Mesenchymal stem cell (in vitro differentiated cells and primary cell): Measurements from ENCODE around the gene E2F6.

ENCODE experiments used
- DNase-seq: peaks from one replicate; pipeline ENCODE4 v3.0.0-alpha.2; 2013
- H2AFZ ChIP-seq: one replicate; pipeline ENCODE4 v1.6.1; 2013; ENCODE audit warnings: low read depth, mild to moderate bottlenecking, control low read depth, inconsistent platforms, low read length, moderate library complexity
- H2AK5ac ChIP-seq: 2 replicates; pipeline ENCODE4 v1.6.1; 2013; ENCODE audit warnings: low read length, moderate library complexity, mild to moderate bottlenecking, inconsistent platforms; ENCODE audit not compliant: severe bottlenecking
- H2BK120ac ChIP-seq: one replicate; pipeline ENCODE4 v1.6.1; 2013; ENCODE audit warnings: low read depth, mild to moderate bottlenecking, inconsistent platforms, low read length, moderate library complexity
- H2BK12ac ChIP-seq, 2 experiments: one replicate each; pipeline ENCODE4 v1.6.1; 2013; ENCODE audit warnings: inconsistent platforms in 2 of 2, low read length in 2 of 2, mild to moderate bottlenecking in 2 of 2, moderate library complexity in 2 of 2, control low read depth in 1 of 2
- H2BK15ac ChIP-seq: one replicate; pipeline ENCODE4 v1.6.1; 2013; ENCODE audit warnings: mild to moderate bottlenecking, low read depth, inconsistent platforms; ENCODE audit not compliant: poor library complexity, severe bottlenecking
- H2BK5ac ChIP-seq: 2 replicates; pipeline ENCODE4 v1.6.1; 2013; ENCODE audit warnings: low read depth, mild to moderate bottlenecking, low read length, control low read depth, inconsistent platforms; ENCODE audit not compliant: poor library complexity, severe bottlenecking
- H3K14ac ChIP-seq, 2 experiments: one replicate each; pipeline ENCODE4 v1.6.1; 2013; ENCODE audit warnings: inconsistent platforms in 2 of 2, low read length in 2 of 2, control low read depth in 1 of 2, mild to moderate bottlenecking in 1 of 2, moderate library complexity in 1 of 2
- H3K18ac ChIP-seq, 2 experiments: one replicate each; pipeline ENCODE4 v1.6.1; 2013; ENCODE audit warnings: inconsistent platforms in 2 of 2, low read length in 2 of 2, control low read depth in 1 of 2, low read depth in 1 of 2, mild to moderate bottlenecking in 1 of 2
- H3K23ac ChIP-seq, 2 experiments: one replicate each; pipeline ENCODE4 v1.6.1; 2013; ENCODE audit warnings: inconsistent platforms in 2 of 2, low read length in 2 of 2, mild to moderate bottlenecking in 2 of 2, moderate library complexity in 2 of 2, control low read depth in 1 of 2
- H3K27ac ChIP-seq: 2 replicates; pipeline ENCODE4 v1.5.1; 2013; ENCODE audit warnings: mild to moderate bottlenecking, moderate library complexity, low read length, control low read depth, inconsistent platforms; ENCODE audit not compliant: poor library complexity, severe bottlenecking
- H3K27me3 ChIP-seq, 2 experiments: 2 replicates each; pipeline versions ENCODE4 v1.6.1 to v1.7.0; 2013; ENCODE audit warnings: low read length in 2 of 2, mild to moderate bottlenecking in 2 of 2, moderate library complexity in 2 of 2, control low read depth in 1 of 2, inconsistent platforms in 1 of 2; ENCODE audit not compliant: control insufficient read depth in 1 of 2, insufficient read depth in 1 of 2
- H3K36me3 ChIP-seq, 2 experiments: 2 replicates each; pipeline versions ENCODE4 v1.6.1 to v1.7.0; 2013; ENCODE audit warnings: low read length in 2 of 2, control low read depth in 1 of 2, inconsistent platforms in 1 of 2, low read depth in 1 of 2, mild to moderate bottlenecking in 1 of 2; ENCODE audit not compliant: insufficient read depth in 2 of 2, control insufficient read depth in 1 of 2
- H3K4ac ChIP-seq, 2 experiments: one replicate each; pipeline ENCODE4 v1.6.1; 2013; ENCODE audit warnings: inconsistent platforms in 2 of 2, low read length in 2 of 2, mild to moderate bottlenecking in 2 of 2, moderate library complexity in 2 of 2, control low read depth in 1 of 2, low read depth in 1 of 2
- H3K4me1 ChIP-seq: 2 replicates; pipeline ENCODE4 v1.6.1; 2013; ENCODE audit warnings: low read depth, low read length, control low read depth; ENCODE audit not compliant: control insufficient read depth, insufficient read depth
- H3K4me2 ChIP-seq: 2 replicates; pipeline ENCODE4 v1.6.1; 2013; ENCODE audit warnings: low read length, mild to moderate bottlenecking, inconsistent platforms; ENCODE audit not compliant: poor library complexity, severe bottlenecking
- H3K4me3 ChIP-seq, 2 experiments: 2 replicates each; pipeline versions ENCODE4 v1.5.1 to v1.7.0; 2013; ENCODE audit warnings: low read length in 2 of 2, mild to moderate bottlenecking in 2 of 2, control low read depth in 1 of 2, low read depth in 1 of 2; ENCODE audit not compliant: insufficient read depth in 1 of 2
- H3K79me1 ChIP-seq: replicated peaks from 2 replicates; pipeline ENCODE4 v1.6.1; 2013; ENCODE audit warnings: mild to moderate bottlenecking, control low read depth, low read length, inconsistent platforms; ENCODE audit not compliant: poor library complexity, severe bottlenecking
- H3K9ac ChIP-seq: 2 replicates; pipeline ENCODE4 v1.7.0; 2013; ENCODE audit warnings: mild to moderate bottlenecking, low read length, moderate library complexity
- H3K9me3 ChIP-seq: 2 replicates; pipeline ENCODE4 v1.7.0; 2013; ENCODE audit warnings: mild to moderate bottlenecking, low read length; ENCODE audit not compliant: control insufficient read depth
- H4K8ac ChIP-seq: one replicate; pipeline ENCODE4 v1.6.1; 2013; ENCODE audit warnings: inconsistent platforms, mild to moderate bottlenecking, low read length, moderate library complexity
- H4K91ac ChIP-seq: one replicate; pipeline ENCODE4 v1.6.1; 2013; ENCODE audit warnings: mild to moderate bottlenecking, low read length, inconsistent platforms
- WGBS: methylation state at CpG from one replicate; pipeline ENCODE4 v1.1.7; 2013; ENCODE audit warnings: mixed read lengths; 5-methylcytosine and 5-hydroxymethylcytosine counted together

E2F6 gene

GRCh38 chr2:11446733-11447248 is 19.2 kb downstream of the E2F6 start:
- Histone ChIP-seq H2AK5ac (no peak overlapping the region), H4K8ac (no peak overlapping the region), H2BK5ac (no peak overlapping the region), H2BK15ac (no peak overlapping the region), H2AFZ (no peak overlapping the region), H3K27ac (no peak overlapping the region), H3K4me2 (no peak overlapping the region), H3K4me3 (no peak overlapping the region), H3K36me3 (peaks cover 26 to 92% of the 10 kb centered on the region in 2 experiments), H3K14ac (no peak overlapping the region), H3K4ac (no peak overlapping the region), H4K91ac (no peak overlapping the region), H3K4me1 (no peaks in the 10 kb centered on the region), H3K18ac (no peak overlapping the region), H3K27me3 (no peaks in the 10 kb centered on the region), H2BK12ac (no peak overlapping the region), H3K79me1 (peaks cover 24% of the 10 kb centered on the region), H2BK120ac (no peak overlapping the region), H3K23ac (no peak overlapping the region), H3K9ac (peak overlapping the region; percentile 45), H3K9me3 (no peaks in the 10 kb centered on the region)
- WGBS: 61% methylated on average over 14 of the region's 14 CpGs
- peak; percentile 82 for DNase-seq

- Histone ChIP-seq H3K27me3 (no peaks in the 10 kb centered on the region), H4K91ac (no peak overlapping the region), H2BK15ac (no peak overlapping the region), H3K4me3 (no peak overlapping the region), H2AFZ (no peak overlapping the region), H3K4me1 (no peaks in the 10 kb centered on the region), H3K23ac (no peak overlapping the region), H3K4ac (no peak overlapping the region), H3K9me3 (no peaks in the 10 kb centered on the region), H2BK120ac (no peak overlapping the region), H2BK5ac (no peak overlapping the region), H3K79me1 (peaks cover 23% of the 10 kb centered on the region), H3K36me3 (peaks cover 38 to 84% of the 10 kb centered on the region in 2 experiments), H2AK5ac (no peak overlapping the region), H3K14ac (no peak overlapping the region), H3K4me2 (no peak overlapping the region), H2BK12ac (no peak overlapping the region), H3K27ac (no peak overlapping the region), H3K18ac (no peak overlapping the region), H4K8ac (no peak overlapping the region), H3K9ac (no peak overlapping the region)
- DNase-seq: no peak
- WGBS: 89% methylated on average over 4 of the region's 4 CpGs
Measured at GRCh38 chr2:11444737-11445136, 21.2 kb downstream of the E2F6 start.

GRCh38 chr2:11438555-11439080 is 27.3 kb downstream of the E2F6 start:
- H2AFZ ChIP-seq: no peak overlapping the region

GRCh38 chr2:11437602-11438001 is 28.4 kb downstream of the E2F6 start:
- Histone ChIP-seq H3K23ac (no peak overlapping the region), H2BK120ac (no peak overlapping the region), H3K4me3 (no peak overlapping the region), H3K14ac (no peak overlapping the region), H3K9ac (no peak overlapping the region), H3K9me3 (no peaks in the 10 kb centered on the region), H3K27me3 (no peaks in the 10 kb centered on the region), H3K79me1 (peaks cover 7% of the 10 kb centered on the region), H3K4me2 (no peak overlapping the region), H4K8ac (no peak overlapping the region), H2BK15ac (no peak overlapping the region), H3K18ac (no peak overlapping the region), H4K91ac (no peak overlapping the region), H3K27ac (no peak overlapping the region), H3K36me3 (peaks cover 23 to 29% of the 10 kb centered on the region in 2 experiments), H2BK12ac (no peak overlapping the region), H2AK5ac (no peak overlapping the region), H2AFZ (no peak overlapping the region), H2BK5ac (no peak overlapping the region), H3K4me1 (no peaks in the 10 kb centered on the region), H3K4ac (no peak overlapping the region)
- DNase-seq: no peak
- WGBS: 95% methylated on average over 5 of the region's 5 CpGs

More at GRCh38 chr2:11438555-11439080, 27.3 kb downstream of the E2F6 start:
- Histone ChIP-seq H3K79me1 (peaks cover 8% of the 10 kb centered on the region), H3K27me3 (no peaks in the 10 kb centered on the region), H2AK5ac (no peak overlapping the region), H2BK120ac (no peak overlapping the region), H4K91ac (no peak overlapping the region), H3K36me3 (peaks cover 31 to 32% of the 10 kb centered on the region in 2 experiments), H3K4ac (no peak overlapping the region), H3K14ac (no peak overlapping the region), H3K9me3 (no peaks in the 10 kb centered on the region), H3K18ac (no peak overlapping the region), H4K8ac (no peak overlapping the region), H3K27ac (no peak overlapping the region), H3K4me1 (no peaks in the 10 kb centered on the region), H3K23ac (no peak overlapping the region), H2BK12ac (no peak overlapping the region), H2BK15ac (no peak overlapping the region), H3K9ac (no peak overlapping the region), H3K4me2 (no peak overlapping the region), H3K4me3 (no peak overlapping the region), H2BK5ac (no peak overlapping the region)
- DNase-seq: no peak
- 97% methylated on average over 7 of the region's 9 CpGs for WGBS
